ENCODE results near the gene NAT10. TPM values are rescaled to one million over a fixed set of nuclear protein-coding genes. Genes with fewer than 3 reads are reported as not detected.
A peak's percentile ranks its signal among the peaks of the same experiment; 100 is the strongest.
"Not testable (repeated sequence)": the region's sequence is repeated elsewhere in the genome, so short reads cannot be mapped to it uniquely, and the experiment has no call there.

Gene NAT10
- 100 to 1,000 TPM in 1 of 2 donors, 10 to 100 TPM in 1; 93.6 to 135 TPM for total RNA-seq

DNA sequence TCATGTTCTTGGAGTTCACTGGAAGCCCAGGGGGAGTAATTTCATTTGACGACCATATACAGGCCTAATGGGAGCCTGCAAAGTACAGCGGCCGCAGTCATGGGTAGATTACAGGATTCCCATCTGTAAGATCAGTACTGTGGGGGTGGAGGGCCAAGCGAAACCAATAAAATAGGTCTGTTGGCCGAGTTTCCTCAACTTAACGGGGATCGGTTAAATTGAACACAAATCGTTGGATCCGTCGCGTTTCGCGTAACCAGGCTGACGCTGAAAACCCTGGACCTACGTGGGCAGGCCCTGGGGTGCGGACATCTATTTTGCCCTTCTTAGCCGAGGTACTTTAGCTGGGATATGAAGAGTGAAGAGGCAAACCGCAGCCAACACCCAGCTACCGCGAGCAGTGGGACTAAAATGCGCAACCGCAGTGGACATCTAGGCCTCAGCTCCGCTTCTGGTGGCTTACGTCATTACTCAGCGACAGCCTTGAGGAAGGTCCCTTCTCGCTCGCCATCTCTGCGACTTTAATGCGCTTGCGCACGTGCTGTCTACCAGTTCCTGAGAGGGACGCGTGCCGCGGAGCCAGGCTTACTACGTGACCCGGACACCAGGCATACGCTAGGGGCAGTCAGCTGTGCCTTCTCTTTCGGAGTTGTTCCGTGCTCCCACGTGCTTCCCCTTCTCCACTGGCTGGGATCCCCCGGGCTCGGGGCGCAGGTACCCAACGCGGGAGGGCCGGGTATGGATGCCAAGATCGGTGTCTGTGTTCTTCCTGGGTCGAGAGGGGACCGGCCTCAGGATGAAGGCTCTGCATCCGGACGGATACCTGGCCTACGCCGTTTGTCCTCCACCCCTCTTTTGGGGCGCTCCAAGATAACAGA is at the start of gene NAT10:
Gene NAT10 (plus strand): TSS at position 551 of the 878 bp plus-strand sequence. CDS start 2,597 bp downstream, outside the sequence.
- H3K36me3 Mint-ChIP-seq: peaks cover 15% of the 10 kb centered on the region
- H3K4me1 Mint-ChIP-seq (ENCODE audit: low read depth in 2 of 2): peaks cover 38 to 41% of the 10 kb centered on the region in 2 donors

DNA sequence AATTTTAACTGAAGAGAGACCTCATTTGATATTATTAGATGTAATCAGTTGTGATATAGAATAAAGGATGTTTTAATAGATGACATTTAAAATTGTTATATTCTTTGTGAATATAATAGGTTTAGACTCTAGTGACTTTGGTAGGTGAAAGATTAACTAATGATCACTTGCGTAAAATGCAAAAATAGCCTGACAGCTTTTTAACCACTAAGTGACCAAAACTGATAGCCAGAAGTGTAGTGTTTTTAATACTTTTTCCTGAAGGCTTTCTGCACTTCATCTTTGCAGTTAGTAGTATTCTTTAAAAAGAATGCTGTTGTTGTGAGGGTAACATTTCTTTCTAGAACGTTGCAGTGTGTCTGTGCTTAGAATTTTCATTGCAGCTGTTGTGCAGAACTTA is 48.8 kb upstream of the NAT10 start:
- peak overlapping the region in 1 of 2 donors; percentile 57 for H3K27ac Mint-ChIP-seq
- peak overlapping the region; percentile 66 for H3K4me3 Mint-ChIP-seq
- H3K36me3 Mint-ChIP-seq: peaks cover 16% of the 10 kb centered on the region
- no peak for DNase-seq (ENCODE audit: low spot score)
- peaks cover 22 to 44% of the 10 kb centered on the region in 2 donors for H3K4me1 Mint-ChIP-seq (ENCODE audit: low read depth in 2 of 2)
- no peaks in the 10 kb centered on the region for H3K9me3 Mint-ChIP-seq
- H3K27me3 Mint-ChIP-seq: no peaks in the 10 kb centered on the region
- ATAC-seq: no peak

More for the DNA sequence above, at the start of gene NAT10:
- peak; percentile 98 for DNase-seq (ENCODE audit: low spot score)
- H3K27me3 Mint-ChIP-seq: no peaks in the 10 kb centered on the region
- no peaks in the 10 kb centered on the region for H3K9me3 Mint-ChIP-seq
- H3K4me3 Mint-ChIP-seq: peak within 1 kb of the TSS; percentile 97
- peak within 1 kb of the TSS; percentile 95 to 98 for H3K27ac Mint-ChIP-seq
- peak; percentile 97 for ATAC-seq

DNA sequence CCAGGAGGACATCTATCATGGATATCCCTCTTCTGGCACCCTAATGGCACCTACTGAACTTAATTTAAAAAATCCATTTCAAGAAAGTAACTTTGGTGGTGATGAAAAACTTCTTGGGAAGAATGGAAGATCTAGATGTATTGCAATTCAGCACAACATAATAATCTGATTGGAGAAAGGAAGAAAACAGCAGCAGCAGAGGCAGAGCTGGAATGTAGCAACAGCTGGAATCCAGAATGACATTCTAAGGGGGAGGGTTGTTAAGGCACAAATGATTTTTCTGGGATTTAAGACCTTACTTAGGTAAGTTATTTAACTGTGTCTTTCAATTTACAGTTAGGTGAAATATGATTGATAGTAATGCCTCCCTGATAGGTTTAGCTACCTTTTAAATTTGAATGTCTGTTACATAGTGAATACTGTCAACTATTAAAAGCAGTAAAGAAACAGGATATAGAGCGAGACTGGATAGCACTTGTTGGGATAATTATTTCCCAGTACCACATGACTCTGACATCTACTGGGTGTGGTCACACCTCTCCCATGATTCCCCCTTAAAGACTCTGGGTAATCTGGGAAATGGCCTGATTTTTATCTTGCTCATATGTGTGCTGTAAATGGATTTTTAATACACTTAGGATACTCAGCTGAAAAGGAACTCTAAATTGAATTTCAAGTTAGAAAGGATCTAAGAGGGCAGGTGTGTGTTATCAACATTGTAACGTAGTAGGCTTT is 42.2 kb upstream of the NAT10 start:
- peak overlapping the region; percentile 30 for H3K4me3 Mint-ChIP-seq
- no peak for DNase-seq (ENCODE audit: low spot score)
- no peak for ATAC-seq
- peaks cover 50 to 56% of the 10 kb centered on the region in 2 donors for H3K4me1 Mint-ChIP-seq (ENCODE audit: low read depth in 2 of 2)
- H3K9me3 Mint-ChIP-seq: no peaks in the 10 kb centered on the region
- peaks cover 13% of the 10 kb centered on the region for H3K36me3 Mint-ChIP-seq
- H3K27me3 Mint-ChIP-seq: no peaks in the 10 kb centered on the region
- peak overlapping the region; percentile 1 to 37 for H3K27ac Mint-ChIP-seq

DNA sequence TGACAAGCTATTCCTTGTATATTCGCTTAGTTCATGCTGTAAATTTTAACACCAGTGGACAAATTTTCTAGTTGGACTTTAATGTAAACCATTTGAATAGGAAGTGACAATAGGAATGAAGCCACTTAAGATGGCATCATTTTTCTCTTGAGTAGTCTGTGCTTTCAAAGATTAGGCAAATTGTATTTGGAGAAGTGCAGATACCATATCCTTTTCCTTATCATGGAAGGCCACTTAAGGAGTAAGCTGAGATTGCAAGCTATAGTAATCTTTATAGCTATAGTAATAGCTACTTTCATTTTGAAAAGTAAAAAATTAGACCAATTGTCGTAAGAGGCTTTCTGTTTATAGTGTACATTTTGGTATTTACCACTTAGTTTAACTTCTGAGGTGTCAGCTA is 41.1 kb upstream of the NAT10 start:
- H3K27ac Mint-ChIP-seq: peak overlapping the region; percentile 28 to 36
- H3K9me3 Mint-ChIP-seq: no peaks in the 10 kb centered on the region
- H3K36me3 Mint-ChIP-seq: peaks cover 13% of the 10 kb centered on the region
- no peaks in the 10 kb centered on the region for H3K27me3 Mint-ChIP-seq
- peak overlapping the region; percentile 32 for H3K4me3 Mint-ChIP-seq
- no peak for ATAC-seq
- DNase-seq (ENCODE audit: low spot score): no peak
- H3K4me1 Mint-ChIP-seq (ENCODE audit: low read depth in 2 of 2): peaks cover 43 to 51% of the 10 kb centered on the region in 2 donors

DNA sequence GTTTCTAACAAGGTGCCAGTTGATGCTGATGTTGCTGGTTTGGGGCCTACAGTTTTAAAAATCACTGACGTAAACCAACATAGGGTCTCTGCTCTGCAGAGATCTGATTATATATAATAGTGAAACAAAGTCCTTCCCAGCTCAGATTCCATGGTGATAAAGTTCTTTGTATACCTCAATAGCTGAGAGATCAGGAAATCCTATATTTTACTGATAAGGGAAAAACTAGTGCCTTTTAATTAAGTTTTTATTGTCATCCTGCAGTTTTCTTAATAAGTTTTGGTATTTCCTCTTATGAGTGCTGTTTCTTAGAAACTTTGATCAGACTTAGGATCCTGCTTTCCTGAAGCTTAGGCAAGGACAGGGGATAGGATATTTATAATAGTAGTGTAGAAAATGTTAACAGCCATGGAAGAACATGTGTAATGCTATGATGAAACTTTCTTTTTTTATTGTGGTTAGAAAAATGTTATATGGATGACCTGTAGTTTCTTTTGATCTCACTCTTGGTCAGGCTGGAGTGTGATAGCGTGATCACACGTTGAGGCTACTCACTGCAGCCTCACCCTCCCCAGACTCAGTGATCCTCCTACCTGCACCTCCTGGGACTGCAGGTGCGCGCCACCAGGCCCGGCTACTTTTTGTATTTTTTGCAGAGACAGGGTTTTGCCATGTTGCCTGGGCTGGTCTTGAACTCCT is 39.8 kb upstream of the NAT10 start:
- peaks cover 43 to 50% of the 10 kb centered on the region in 2 donors for H3K4me1 Mint-ChIP-seq (ENCODE audit: low read depth in 2 of 2)
- no peaks in the 10 kb centered on the region for H3K27me3 Mint-ChIP-seq
- DNase-seq (ENCODE audit: low spot score) (no peak), ATAC-seq (peak; percentile 91 to 93)
- peak overlapping the region; percentile 45 for H3K4me3 Mint-ChIP-seq
- peaks cover 13% of the 10 kb centered on the region for H3K36me3 Mint-ChIP-seq
- H3K27ac Mint-ChIP-seq: peak overlapping the region; percentile 58 to 76
- H3K9me3 Mint-ChIP-seq: no peaks in the 10 kb centered on the region

DNA sequence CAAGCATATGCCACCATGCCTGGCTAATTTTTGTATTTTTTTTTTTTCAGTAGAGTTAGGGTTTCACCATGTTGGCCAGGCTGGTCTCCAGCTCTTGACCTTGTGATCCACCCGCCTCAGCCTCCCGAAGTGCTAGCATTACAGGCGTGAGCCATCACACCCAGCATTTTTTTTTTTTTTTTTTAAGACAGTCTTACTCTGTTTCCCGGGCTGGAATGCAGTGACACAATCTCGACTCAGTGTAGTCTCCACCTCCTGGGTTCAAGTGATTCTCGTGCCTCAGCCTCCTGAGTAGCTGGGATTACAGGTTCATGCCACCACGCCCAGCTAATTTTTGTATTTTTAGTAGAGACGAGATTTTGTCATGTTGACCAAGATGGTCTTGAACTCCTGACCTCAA is 38.7 kb upstream of the NAT10 start:
- not testable (repeated sequence) for H3K4me3 Mint-ChIP-seq; H3K9me3 Mint-ChIP-seq; DNase-seq (ENCODE audit: low spot score); ATAC-seq; H3K27me3 Mint-ChIP-seq
- Mint-ChIP-seq H3K36me3 (peaks cover 13% of the 10 kb centered on the region), H3K4me1 (ENCODE audit: low read depth in 2 of 2) (peaks cover 52 to 55% of the 10 kb centered on the region in 2 donors), H3K27ac (peak overlapping the region in 1 of 2 donors; percentile 57)

DNA sequence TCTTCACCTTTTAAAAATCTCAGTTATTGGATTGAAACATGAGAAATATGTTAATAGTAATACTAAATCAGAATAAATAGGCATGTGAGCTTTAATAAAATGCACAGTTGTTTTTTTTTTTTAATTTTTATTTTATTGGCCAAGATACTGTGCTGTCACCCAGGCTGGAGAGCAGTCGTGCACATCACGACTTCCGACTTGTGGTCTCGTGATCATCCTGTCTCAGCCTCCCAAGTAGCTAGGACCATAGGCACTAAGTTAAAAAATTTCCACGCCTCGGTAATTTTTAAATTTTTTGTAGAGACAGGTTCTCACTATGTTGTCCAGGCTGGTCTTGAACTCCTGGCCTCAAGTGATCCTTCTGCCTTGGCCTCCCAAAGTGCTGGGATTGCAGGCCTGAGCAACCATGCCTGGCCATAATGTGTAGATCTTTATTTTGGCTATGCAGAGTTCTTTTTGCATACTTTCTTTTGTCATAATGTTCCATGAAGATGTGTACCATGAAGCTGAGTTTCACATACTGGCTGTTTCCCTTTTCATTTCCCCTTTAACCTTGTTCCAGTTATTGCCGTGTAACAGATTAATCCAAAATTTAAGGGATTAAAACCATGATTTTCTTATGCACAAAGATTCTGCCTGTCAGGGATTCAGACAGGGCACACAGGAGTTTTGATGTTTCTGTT is 37.9 kb upstream of the NAT10 start:
- peaks cover 13% of the 10 kb centered on the region for H3K36me3 Mint-ChIP-seq
- DNase-seq (ENCODE audit: low spot score) (no peak), ATAC-seq (no peak)
- no peak overlapping the region for H3K4me3 Mint-ChIP-seq
- no peaks in the 10 kb centered on the region for H3K9me3 Mint-ChIP-seq
- peak overlapping the region; percentile 22 to 48 for H3K27ac Mint-ChIP-seq
- H3K4me1 Mint-ChIP-seq (ENCODE audit: low read depth in 2 of 2): peaks cover 52% of the 10 kb centered on the region in 2 donors
- no peaks in the 10 kb centered on the region for H3K27me3 Mint-ChIP-seq

- Mint-ChIP-seq H3K4me1 (ENCODE audit: low read depth in 2 of 2) (peaks cover 52 to 54% of the 10 kb centered on the region in 2 donors), H3K4me3 (no peak overlapping the region), H3K36me3 (peaks cover 10% of the 10 kb centered on the region), H3K9me3 (no peaks in the 10 kb centered on the region), H3K27ac (peak overlapping the region; percentile 22 to 48), H3K27me3 (no peaks in the 10 kb centered on the region)
- DNase-seq (ENCODE audit: low spot score) (no peak), ATAC-seq (no peak)
Observed at GRCh38 chr11:34068111-34068510, 37.3 kb upstream of the NAT10 start.

GRCh38 chr11:34071306-34071705 is 34.1 kb upstream of the NAT10 start:
- not testable (repeated sequence) for H3K9me3 Mint-ChIP-seq; H3K4me3 Mint-ChIP-seq; DNase-seq (ENCODE audit: low spot score); ATAC-seq; H3K27me3 Mint-ChIP-seq
- H3K4me1 Mint-ChIP-seq (ENCODE audit: low read depth in 2 of 2): peaks cover 45 to 47% of the 10 kb centered on the region in 2 donors
- peaks cover 23% of the 10 kb centered on the region for H3K36me3 Mint-ChIP-seq
- peak overlapping the region; percentile 37 to 76 for H3K27ac Mint-ChIP-seq

DNA sequence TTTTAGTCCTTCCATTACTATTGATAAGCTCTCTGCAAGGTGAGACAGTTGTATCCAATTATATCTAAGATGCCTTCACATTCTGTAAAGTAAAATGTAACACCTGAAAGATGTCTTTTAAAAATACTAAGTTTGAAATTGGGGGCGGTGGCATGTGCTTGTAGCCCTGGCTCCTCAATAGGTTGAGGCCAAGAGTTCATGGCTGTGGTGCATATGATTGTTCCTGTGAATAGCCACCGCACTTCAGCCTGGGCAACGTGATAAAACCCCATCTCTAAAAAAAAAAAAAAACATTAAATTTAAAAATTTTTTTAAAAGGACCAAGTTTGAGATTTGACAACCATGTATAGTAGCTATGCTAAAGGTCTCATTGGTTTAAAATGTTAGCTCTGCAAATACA is 33.4 kb upstream of the NAT10 start:
- H3K27me3 Mint-ChIP-seq: no peaks in the 10 kb centered on the region
- H3K27ac Mint-ChIP-seq: peak overlapping the region in 1 of 2 donors; percentile 76
- no peak overlapping the region for H3K4me3 Mint-ChIP-seq
- ATAC-seq: no peak
- H3K36me3 Mint-ChIP-seq: peaks cover 24% of the 10 kb centered on the region
- no peaks in the 10 kb centered on the region for H3K9me3 Mint-ChIP-seq
- peaks cover 44 to 45% of the 10 kb centered on the region in 2 donors for H3K4me1 Mint-ChIP-seq (ENCODE audit: low read depth in 2 of 2)
- no peak for DNase-seq (ENCODE audit: low spot score)

DNA sequence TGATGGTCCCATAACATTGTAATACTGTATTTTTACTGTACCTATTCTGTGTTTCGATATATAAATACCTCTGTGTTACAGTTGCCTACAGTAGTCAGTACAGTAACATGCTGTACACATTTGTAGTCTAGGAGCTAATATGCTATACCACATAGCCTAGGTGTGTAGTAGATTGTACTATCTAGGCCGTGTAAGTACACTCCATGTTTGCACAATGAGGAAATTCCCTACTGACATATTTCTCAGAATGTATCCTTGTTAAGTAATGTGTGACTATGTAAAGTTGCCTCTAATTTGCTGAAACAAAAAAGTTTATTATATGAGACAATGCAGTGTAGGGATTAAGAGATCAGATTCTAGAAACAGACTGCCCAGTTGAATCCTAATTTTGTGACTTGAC is 32.6 kb upstream of the NAT10 start:
- no peaks in the 10 kb centered on the region for H3K9me3 Mint-ChIP-seq
- H3K27ac Mint-ChIP-seq: peak overlapping the region; percentile 61 to 92
- H3K4me3 Mint-ChIP-seq: peak overlapping the region; percentile 22
- H3K4me1 Mint-ChIP-seq (ENCODE audit: low read depth in 2 of 2): peaks cover 40 to 41% of the 10 kb centered on the region in 2 donors
- DNase-seq (ENCODE audit: low spot score): no peak
- peak; percentile 71 to 86 for ATAC-seq
- H3K27me3 Mint-ChIP-seq: no peaks in the 10 kb centered on the region
- peaks cover 29% of the 10 kb centered on the region for H3K36me3 Mint-ChIP-seq

GRCh38 chr11:34074391-34074790 is 31.0 kb upstream of the NAT10 start:
- ATAC-seq: no peak
- peak overlapping the region; percentile 71 to 92 for H3K27ac Mint-ChIP-seq
- H3K4me3 Mint-ChIP-seq: peak overlapping the region; percentile 25
- no peak for DNase-seq (ENCODE audit: low spot score)
- H3K27me3 Mint-ChIP-seq: no peaks in the 10 kb centered on the region
- H3K4me1 Mint-ChIP-seq (ENCODE audit: low read depth in 2 of 2): peaks cover 32 to 37% of the 10 kb centered on the region in 2 donors
- H3K9me3 Mint-ChIP-seq: no peaks in the 10 kb centered on the region
- H3K36me3 Mint-ChIP-seq: peaks cover 33% of the 10 kb centered on the region
